Activated naive CD8-positive, alpha-beta T cell treated with anti-CD3 and anti-CD28 coated beads for 36 hours (primary cell): ENCODE measurements around the gene CORO2B. TPM values are rescaled to one million over a fixed set of nuclear protein-coding genes. Genes with fewer than 3 reads are reported as not detected.

Source experiments
- DNase-seq: peaks from one replicate; pipeline ENCODE4 v3.0.0; 2021
- H3K27ac Mint-ChIP-seq: one replicate; pipeline ENCODE4 v1.8.0; 2022; ENCODE audit warnings: mild to moderate bottlenecking, moderate library complexity, mixed read lengths
- H3K27me3 Mint-ChIP-seq: one replicate; pipeline ENCODE4 v1.8.0; 2022; ENCODE audit warnings: mild to moderate bottlenecking, mixed read lengths
- H3K36me3 Mint-ChIP-seq: one replicate; pipeline ENCODE4 v1.8.0; 2021; ENCODE audit warnings: mild to moderate bottlenecking, mixed read lengths
- H3K4me1 Mint-ChIP-seq: one replicate; pipeline ENCODE4 v1.8.0; 2021; ENCODE audit warnings: mixed read lengths
- H3K4me3 Mint-ChIP-seq: one replicate; pipeline ENCODE4 v1.8.0; 2022; ENCODE audit warnings: mild to moderate bottlenecking, moderate library complexity, mixed read lengths
- H3K9me3 Mint-ChIP-seq: one replicate; pipeline ENCODE4 v1.8.0; 2022; ENCODE audit warnings: mixed read lengths
- total RNA-seq, 2 experiments: library from RNA; stranded (reverse); gene quantifications; one replicate each; pipeline ENCODE4 v1.2.3, GENCODE V29; 2021

The CORO2B gene
- total RNA-seq, 2 experiments from 2014 or later, result not detected

DNA sequence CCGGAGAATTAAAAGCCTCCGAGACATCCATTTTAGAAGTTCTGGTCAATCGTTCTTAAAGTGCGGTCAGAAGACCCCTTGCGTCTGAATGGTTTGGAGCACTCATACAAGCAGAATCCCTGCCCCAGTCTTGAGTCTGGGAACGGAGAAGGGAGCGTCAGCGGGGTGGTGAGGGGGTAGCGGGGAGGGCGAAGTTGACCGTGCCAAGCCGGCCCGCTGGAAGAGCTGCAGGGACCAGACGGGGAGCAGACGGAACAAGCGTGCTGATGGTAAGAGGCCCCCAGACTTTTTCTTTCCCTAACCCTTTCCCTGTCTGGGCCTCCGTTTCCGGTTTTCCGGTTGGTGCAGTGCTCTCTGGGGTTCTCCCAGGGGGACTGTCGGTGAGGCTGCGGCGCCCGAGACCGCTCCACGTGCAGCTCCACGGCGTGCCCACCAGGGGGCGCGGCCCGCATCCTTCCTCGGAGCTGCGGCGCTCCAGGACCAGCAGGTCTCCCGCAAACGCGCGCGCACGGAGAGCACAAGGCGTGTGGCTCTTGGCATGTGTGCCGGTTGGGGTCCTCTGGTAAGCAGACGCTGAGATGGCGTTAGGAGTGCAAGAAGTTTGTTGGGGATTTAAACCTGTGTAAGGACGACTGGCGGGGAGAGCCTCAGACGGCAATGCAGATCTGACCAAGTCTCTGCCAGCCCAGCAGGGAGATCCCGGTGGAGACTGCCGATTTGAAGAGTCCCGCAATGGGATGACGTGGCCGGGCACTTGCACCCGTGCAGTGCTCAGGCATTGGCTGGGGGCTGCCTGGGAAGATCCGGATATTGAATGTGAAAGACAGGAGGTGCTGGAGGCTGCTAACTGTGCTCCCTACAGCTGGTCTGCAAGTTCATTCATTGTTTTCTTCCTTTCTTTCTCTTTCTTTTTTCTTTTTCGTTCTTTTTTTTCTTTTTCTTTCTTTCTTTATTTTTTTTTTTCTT lies 19.2 kb upstream of the CORO2B start:
- Mint-ChIP-seq H3K36me3 (no peaks in the 10 kb centered on the region), H3K9me3 (no peaks in the 10 kb centered on the region), H3K4me1 (peaks cover 14% of the 10 kb centered on the region), H3K4me3 (peak overlapping the region; percentile 77), H3K27me3 (peaks cover 45% of the 10 kb centered on the region), H3K27ac (no peak overlapping the region)
- peak; percentile 80 for DNase-seq

DNA sequence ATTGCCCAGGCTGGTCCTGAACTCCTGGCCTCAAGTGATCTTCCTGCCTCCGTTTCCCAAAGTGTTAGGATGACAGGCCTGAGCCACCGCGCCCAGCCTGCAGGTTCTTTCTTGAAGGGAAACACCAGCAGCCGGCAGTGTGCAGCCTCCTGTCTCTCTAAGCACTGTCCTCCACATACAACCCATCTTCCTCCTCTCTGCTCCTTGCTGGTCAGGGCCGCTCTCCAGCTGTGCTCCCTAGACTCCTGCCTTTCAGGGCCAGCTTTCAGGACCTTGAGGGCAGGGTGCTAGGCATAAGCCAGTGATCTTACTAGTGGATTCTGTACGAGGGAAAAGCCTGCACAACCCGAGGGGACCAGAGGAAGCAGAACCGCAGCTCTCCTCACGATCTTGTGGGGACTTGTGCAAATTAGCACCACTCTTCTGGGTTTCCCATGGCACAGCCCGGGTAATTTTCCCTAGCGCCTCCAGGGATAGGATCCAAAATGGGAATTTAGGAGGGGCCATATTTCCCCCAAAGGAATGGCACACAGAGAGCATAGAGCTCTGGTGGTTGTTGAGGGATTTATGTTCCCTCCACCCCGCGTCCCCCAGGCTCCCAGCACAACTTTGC lies 18.2 kb upstream of the CORO2B start:
- Mint-ChIP-seq H3K27ac (no peak overlapping the region), H3K9me3 (no peaks in the 10 kb centered on the region), H3K4me3 (no peak overlapping the region), H3K36me3 (no peaks in the 10 kb centered on the region), H3K27me3 (peaks cover 41% of the 10 kb centered on the region), H3K4me1 (peaks cover 14% of the 10 kb centered on the region)
- no peak for DNase-seq

DNA sequence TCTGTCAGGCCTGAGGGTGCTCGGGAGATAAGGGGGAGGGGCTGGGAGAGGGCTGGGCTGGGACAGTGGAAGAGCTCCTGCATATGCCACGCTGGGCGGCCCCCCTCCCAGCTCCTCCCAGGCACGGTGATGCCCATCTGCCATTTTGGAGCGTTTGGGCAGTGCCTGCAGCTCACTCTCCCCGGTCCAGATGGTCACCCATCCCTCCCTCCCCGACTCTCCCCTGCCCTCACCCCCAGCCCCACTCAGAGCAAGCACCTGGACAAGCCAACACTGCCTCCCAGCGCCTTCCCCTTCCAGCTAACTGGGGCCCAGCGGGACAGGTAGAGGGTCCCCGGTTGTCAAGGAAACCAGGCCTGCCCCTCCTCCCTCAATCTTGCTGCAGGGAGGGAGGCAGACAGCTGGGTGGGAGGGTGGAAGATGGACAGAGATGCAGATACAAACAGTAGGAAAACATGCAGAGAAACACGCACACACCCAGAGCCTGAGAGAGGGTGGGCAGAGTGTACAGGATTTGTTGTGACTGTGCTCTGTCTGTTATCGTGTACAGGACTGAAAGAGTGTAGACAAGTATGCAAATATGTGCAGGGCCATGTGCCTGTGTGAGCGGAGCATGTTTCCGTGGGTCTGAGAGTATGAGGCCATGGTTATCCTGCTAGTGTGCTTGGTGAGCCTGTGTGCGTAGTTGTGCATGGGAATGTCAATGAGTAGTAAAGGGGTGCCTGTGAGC lies 17.5 kb upstream of the CORO2B start:
- H3K27me3 Mint-ChIP-seq, result peaks cover 38% of the 10 kb centered on the region
- no peak for DNase-seq
- no peaks in the 10 kb centered on the region for H3K36me3 Mint-ChIP-seq

DNA sequence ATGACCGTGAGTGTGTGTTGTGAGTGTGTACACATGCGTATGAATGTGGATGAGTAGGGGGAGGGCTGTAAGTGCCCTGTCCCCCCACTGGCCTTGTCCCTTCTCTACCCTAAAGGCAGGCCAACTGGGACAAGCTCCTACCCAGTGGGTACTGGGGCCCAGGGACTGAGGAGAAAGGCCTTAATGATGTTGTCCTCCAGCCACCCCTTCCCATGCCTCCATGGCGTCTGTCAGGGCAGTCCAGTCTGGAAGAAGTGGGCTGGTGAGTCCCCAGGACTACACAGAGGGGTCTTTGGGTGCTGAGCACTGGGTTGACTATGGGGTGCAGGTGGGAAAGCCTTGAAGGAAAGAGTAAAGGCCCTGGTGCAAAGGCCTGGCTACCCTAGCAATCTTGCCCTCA lies 16.9 kb upstream of the CORO2B start:
- DNase-seq, result no peak
- peaks cover 37% of the 10 kb centered on the region for H3K27me3 Mint-ChIP-seq
- no peak overlapping the region for H3K4me3 Mint-ChIP-seq
- H3K27ac Mint-ChIP-seq, result no peak overlapping the region
- H3K4me1 Mint-ChIP-seq, result peaks cover 14% of the 10 kb centered on the region
- no peaks in the 10 kb centered on the region for H3K36me3 Mint-ChIP-seq
- no peaks in the 10 kb centered on the region for H3K9me3 Mint-ChIP-seq

More for the DNA sequence above, 17.5 kb upstream of the CORO2B start:
- Mint-ChIP-seq H3K4me3 (no peak overlapping the region), H3K4me1 (peaks cover 14% of the 10 kb centered on the region), H3K27ac (peak overlapping the region; percentile 49), H3K9me3 (no peaks in the 10 kb centered on the region)

DNA sequence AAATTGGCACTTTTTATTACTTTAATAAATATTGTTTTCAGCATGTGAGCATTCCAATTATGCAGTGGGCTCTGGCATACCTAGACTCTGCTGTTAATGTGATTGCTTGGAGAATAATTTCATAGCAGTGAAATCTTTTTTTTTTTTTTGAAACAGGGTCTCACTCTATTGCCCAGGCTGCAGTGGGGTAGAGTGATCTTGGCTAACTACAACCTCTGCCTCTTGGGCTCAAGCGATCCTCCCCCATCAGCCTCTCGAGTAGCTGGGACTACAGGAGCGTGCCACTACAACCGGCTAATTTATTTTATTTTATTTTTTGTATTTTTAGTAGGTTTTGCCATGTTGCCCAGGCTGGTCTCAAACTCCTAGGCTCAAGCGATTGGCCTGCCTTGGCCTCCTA lies 14.6 kb upstream of the CORO2B start:
- Mint-ChIP-seq H3K4me3 (no peak overlapping the region), H3K27me3 (peaks cover 24% of the 10 kb centered on the region), H3K4me1 (peaks cover 8% of the 10 kb centered on the region), H3K9me3 (no peaks in the 10 kb centered on the region), H3K27ac (no peak overlapping the region), H3K36me3 (no peaks in the 10 kb centered on the region)
- DNase-seq, result no peak

DNA sequence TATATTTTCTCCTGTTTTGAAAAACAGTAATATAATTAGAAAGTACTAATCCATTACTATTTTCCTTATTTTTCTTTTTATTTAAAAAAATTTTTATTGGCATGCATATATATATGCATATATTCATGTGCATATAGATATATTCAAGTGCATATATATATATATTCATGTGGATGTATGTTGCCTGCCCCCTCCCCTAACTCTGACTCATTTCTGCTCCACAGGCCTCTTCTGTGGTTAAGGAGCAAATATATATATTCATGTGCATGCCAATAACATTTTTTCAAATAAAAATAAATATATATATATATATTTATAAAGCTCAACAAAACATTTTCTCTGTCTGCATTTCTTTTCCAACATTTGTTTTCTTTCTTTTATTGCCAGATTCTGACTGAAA lies 13.6 kb upstream of the CORO2B start:
- Mint-ChIP-seq H3K9me3 (no peaks in the 10 kb centered on the region), H3K36me3 (no peaks in the 10 kb centered on the region), H3K4me3 (no peak overlapping the region), H3K27me3 (peaks cover 19% of the 10 kb centered on the region), H3K27ac (no peak overlapping the region), H3K4me1 (no peaks in the 10 kb centered on the region)
- DNase-seq, result no peak

DNA sequence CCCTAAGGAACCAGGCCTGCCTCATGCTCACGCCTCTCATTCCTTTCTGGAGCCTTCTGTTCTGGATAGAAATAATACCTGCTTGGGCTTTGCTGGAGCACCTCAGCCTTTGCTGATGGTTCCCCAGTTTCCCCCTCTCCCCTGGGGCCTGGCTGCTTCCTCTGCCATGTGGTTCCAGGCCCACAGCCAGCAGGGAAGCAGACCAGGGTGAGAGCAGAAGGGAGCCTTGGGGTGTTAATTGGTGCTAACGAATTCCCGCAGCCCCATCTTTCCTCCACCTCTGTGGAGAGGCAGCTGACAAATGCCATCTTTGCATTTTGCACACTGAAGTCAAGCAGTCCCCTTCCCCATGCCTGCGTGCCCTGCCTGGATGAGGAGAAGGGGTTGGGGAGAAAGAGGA lies 13.1 kb upstream of the CORO2B start:
- no peaks in the 10 kb centered on the region for H3K4me1 Mint-ChIP-seq
- H3K27ac Mint-ChIP-seq, result no peak overlapping the region
- no peak overlapping the region for H3K4me3 Mint-ChIP-seq
- no peak for DNase-seq
- H3K9me3 Mint-ChIP-seq, result no peaks in the 10 kb centered on the region
- peaks cover 17% of the 10 kb centered on the region for H3K27me3 Mint-ChIP-seq
- H3K36me3 Mint-ChIP-seq, result no peaks in the 10 kb centered on the region

DNA sequence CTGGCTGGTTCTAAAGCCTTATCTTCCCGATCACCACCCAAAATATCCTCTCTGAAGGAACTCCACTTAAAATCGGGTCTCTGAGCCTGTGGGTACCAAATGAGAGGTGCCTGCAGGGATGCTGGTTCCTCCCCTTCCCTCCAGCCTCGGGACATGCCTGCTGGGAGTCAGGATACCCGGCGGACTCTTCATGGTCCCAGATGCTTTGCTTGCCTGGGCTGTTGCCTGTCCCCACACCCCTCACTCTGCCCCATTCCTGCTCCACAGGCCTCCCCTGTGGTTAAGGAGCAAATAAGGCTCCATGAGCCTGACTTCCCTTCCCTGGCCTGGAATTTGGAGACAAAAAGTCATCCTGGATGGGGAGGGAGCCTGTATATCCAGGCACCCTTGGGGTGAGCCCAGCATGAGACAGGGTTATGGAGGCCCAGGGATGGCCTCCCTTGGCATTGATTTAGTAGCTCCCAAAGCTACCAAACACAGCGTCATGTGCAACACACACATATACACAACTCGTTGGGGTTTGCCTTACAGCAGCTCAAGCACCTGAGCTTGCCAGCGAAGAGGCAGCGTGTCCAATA lies 12.3 kb upstream of the CORO2B start:
- Mint-ChIP-seq H3K27me3 (peaks cover 15% of the 10 kb centered on the region), H3K4me1 (no peaks in the 10 kb centered on the region), H3K9me3 (no peaks in the 10 kb centered on the region), H3K36me3 (no peaks in the 10 kb centered on the region), H3K27ac (no peak overlapping the region), H3K4me3 (no peak overlapping the region)
- no peak for DNase-seq

DNA sequence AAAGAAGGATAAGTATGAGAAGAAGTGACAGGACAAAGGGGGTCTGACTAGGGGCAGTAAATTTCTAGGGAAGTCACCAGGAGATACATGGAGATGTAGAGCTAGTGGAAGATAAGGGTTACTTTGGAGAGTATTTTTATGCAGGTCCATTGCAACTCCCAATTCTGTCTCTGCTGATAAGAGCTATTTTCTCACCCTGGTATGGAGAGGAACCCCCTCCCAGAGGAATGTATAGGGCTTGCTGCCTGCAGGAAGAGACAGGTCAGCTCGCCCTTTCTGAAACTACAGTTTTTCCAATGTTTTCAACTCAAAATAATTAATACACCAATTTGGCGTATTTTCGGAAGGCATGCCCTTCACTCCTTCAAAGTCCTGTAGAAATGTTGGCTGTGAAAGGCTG lies 11.4 kb upstream of the CORO2B start:
- no peaks in the 10 kb centered on the region for H3K9me3 Mint-ChIP-seq
- no peak overlapping the region for H3K27ac Mint-ChIP-seq
- H3K36me3 Mint-ChIP-seq, result no peaks in the 10 kb centered on the region
- H3K4me1 Mint-ChIP-seq, result no peaks in the 10 kb centered on the region
- H3K4me3 Mint-ChIP-seq, result no peak overlapping the region
- peaks cover 19% of the 10 kb centered on the region for H3K27me3 Mint-ChIP-seq
- DNase-seq, result no peak

DNA sequence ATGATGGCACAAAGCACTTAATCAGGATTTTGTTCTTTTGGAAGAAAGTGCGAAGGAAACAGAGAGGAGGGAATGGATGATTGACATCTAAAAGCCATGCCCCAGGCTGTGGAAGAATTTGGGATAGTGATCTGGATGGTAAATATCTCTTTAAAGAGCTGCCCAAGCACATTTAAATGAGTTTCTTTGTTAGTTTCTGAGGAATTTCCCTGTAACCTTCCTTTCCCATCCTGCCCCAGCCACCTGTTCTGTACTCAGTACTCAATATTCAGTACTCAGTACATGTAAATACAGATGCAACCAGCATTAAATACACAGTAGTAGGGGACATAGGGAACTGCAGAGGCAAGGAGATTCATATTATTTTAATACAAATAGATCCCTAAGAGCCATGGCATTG lies 7.8 kb upstream of the CORO2B start:
- Mint-ChIP-seq H3K4me1 (no peaks in the 10 kb centered on the region), H3K36me3 (no peaks in the 10 kb centered on the region), H3K4me3 (no peak overlapping the region), H3K27ac (no peak overlapping the region), H3K27me3 (peaks cover 47% of the 10 kb centered on the region), H3K9me3 (no peaks in the 10 kb centered on the region)
- DNase-seq, result no peak

DNA sequence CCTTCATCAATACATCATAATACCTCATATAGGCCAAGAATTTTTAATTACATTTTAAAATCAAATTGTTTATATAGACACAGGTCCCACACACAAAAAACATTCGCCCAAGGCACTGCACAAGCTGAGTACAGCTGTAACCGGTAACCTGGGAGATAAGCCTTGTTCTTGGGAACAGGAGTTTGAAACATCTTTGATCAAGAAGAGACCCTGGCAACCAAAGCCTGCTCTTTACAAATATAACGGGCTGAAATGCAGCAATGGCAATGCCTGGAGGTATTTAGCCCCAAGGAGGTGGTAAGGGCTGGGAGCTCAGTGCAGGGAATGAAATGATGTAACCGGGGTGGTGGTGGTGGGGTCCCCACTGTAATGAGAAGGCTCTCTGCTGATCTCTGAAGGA lies 7.2 kb upstream of the CORO2B start:
- no peaks in the 10 kb centered on the region for H3K9me3 Mint-ChIP-seq
- H3K27ac Mint-ChIP-seq, result no peak overlapping the region
- DNase-seq, result no peak
- H3K4me3 Mint-ChIP-seq, result no peak overlapping the region
- peaks cover 53% of the 10 kb centered on the region for H3K27me3 Mint-ChIP-seq
- H3K4me1 Mint-ChIP-seq, result no peaks in the 10 kb centered on the region
- H3K36me3 Mint-ChIP-seq, result no peaks in the 10 kb centered on the region

DNA sequence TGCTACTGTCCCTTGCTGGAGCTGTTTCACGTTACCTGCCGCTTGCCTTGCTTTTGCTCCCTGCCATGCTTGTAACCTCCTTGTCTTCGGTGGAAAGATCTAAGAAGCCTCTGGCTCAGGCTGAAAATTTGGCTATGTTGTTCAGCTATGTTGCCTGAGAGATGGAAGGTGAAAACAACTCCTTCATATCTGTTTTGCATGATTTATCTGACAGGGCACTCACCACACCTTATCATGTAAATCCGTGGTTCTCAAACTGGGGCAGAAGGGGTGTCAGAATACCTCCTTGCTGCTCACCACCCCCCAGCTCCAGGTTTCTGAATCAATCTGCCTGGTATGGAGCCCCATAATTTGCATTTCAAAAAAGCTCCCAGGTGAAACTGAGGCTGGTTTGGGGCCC lies 6.5 kb upstream of the CORO2B start:
- Mint-ChIP-seq H3K4me1 (no peaks in the 10 kb centered on the region), H3K27ac (no peak overlapping the region), H3K4me3 (no peak overlapping the region), H3K27me3 (peaks cover 57% of the 10 kb centered on the region), H3K9me3 (no peaks in the 10 kb centered on the region), H3K36me3 (no peaks in the 10 kb centered on the region)
- DNase-seq, result no peak

DNA sequence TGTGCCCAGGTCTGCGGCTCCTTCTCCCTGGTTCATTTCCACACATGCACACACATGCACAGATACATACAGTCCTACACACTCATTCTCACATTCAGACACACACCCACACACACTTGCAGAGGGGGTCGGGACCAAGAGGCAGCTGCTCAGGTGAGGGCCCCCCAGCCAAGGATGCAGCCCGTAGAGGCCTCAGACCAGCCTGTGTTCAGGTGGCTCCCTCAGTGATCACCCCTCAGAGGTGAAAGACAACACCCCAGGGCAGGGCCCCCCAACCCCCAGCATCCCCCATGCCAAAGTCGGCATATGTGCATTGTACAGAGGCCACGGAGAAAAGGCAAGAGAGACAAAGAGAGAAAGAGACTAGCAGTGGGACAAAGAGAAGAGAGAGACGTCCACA lies 5.9 kb upstream of the CORO2B start:
- H3K27me3 Mint-ChIP-seq, result peaks cover 60% of the 10 kb centered on the region
- DNase-seq, result no peak
- no peak overlapping the region for H3K4me3 Mint-ChIP-seq
- no peak overlapping the region for H3K27ac Mint-ChIP-seq
- no peaks in the 10 kb centered on the region for H3K36me3 Mint-ChIP-seq
- no peaks in the 10 kb centered on the region for H3K9me3 Mint-ChIP-seq
- H3K4me1 Mint-ChIP-seq, result peaks cover 4% of the 10 kb centered on the region

DNA sequence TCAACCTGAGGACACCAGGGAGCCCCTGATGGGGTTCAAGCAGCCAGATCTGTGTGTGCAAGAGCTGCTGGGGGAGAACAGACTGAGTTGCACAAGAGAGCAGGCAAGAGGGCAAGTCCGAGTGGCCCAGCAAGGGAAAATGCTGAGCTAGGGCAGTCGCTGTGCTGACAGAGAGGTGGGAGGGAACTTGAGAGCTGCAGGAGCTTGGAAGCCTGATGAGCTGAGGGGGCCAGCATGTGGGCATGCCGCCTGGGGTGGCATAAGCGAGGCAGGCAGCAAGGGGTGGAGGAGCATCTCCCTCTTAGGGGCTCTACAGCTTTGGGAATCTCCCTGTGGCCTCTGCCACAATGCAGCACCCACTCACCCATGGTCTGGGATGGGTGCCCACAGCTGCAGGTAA lies 4.7 kb upstream of the CORO2B start:
- H3K27me3 Mint-ChIP-seq, result peaks cover 64% of the 10 kb centered on the region
- no peaks in the 10 kb centered on the region for H3K36me3 Mint-ChIP-seq
- H3K27ac Mint-ChIP-seq, result no peak overlapping the region
- H3K4me1 Mint-ChIP-seq, result peaks cover 7% of the 10 kb centered on the region
- DNase-seq, result no peak
- no peaks in the 10 kb centered on the region for H3K9me3 Mint-ChIP-seq
- no peak overlapping the region for H3K4me3 Mint-ChIP-seq

DNA sequence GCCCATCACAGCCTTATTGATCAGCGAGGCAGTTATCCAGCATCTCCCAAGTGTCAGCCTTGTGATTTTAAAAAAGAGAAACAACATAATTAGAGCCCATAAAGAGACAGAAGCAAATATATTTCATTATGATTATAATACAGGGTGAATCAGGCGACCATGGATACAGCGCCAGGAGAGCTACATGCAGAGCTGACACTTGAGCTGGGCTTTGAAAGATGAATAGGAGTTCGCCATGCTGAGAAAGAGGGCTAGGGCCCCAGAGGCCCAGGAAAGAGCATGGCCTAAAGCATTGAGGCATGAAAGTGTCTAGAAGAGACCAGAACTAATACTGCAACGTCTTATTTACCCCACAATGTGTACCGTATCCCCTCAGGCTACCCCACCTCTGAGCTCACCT lies 4.2 kb upstream of the CORO2B start:
- DNase-seq, result no peak
- Mint-ChIP-seq H3K36me3 (no peaks in the 10 kb centered on the region), H3K4me3 (no peak overlapping the region), H3K9me3 (no peaks in the 10 kb centered on the region), H3K4me1 (peaks cover 7% of the 10 kb centered on the region), H3K27ac (no peak overlapping the region), H3K27me3 (peaks cover 68% of the 10 kb centered on the region)
